ENCODE measurements around the gene TTLL3. TPM values are rescaled to one million over a fixed set of nuclear protein-coding genes. Genes with fewer than 3 reads are reported as not detected.

The TTLL3 gene
- total and polyA plus RNA-seq, 7 donors, result 2.9 to 19.0 (median 6.4) TPM

DNA sequence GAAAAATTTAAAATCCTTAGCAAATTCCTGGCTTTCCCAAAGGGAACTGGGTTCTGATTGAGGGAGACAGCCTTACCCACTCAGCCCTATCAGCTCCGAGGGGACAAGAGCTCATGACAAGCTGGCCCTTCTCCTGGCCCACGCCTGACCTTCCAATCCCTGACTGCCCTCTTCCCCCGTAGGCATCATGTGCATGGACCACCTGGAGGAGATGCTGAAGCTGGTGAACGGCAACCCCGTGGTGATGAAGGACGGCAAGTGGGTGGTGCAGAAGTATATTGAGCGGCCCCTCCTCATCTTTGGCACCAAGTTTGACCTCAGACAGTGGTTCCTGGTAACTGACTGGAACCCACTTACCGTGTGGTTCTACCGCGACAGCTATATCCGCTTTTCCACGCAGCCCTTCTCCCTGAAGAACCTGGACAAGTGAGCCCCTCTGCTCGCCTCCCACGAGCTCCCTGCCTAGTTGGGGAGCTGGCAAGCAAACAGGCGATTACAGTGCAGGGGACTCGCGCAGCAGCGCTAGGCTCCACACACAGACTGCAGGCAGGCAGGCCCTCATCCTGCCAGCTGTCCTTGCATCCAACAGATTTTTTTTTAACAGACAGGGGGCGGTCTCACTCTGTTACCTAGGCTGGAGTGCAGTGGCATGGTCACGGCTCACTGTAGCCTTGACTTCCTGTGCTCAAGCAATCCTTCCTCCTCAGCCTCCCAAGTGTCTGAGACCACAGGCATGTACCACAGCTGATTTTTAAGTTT, 16.9 kb downstream of the TTLL3 start:
- DNase-seq (no peak), ATAC-seq (peak in 2 of 4 donors; percentile 30 to 39)
- intact Hi-C loops (cut with DNase I), result no loop called here

DNA sequence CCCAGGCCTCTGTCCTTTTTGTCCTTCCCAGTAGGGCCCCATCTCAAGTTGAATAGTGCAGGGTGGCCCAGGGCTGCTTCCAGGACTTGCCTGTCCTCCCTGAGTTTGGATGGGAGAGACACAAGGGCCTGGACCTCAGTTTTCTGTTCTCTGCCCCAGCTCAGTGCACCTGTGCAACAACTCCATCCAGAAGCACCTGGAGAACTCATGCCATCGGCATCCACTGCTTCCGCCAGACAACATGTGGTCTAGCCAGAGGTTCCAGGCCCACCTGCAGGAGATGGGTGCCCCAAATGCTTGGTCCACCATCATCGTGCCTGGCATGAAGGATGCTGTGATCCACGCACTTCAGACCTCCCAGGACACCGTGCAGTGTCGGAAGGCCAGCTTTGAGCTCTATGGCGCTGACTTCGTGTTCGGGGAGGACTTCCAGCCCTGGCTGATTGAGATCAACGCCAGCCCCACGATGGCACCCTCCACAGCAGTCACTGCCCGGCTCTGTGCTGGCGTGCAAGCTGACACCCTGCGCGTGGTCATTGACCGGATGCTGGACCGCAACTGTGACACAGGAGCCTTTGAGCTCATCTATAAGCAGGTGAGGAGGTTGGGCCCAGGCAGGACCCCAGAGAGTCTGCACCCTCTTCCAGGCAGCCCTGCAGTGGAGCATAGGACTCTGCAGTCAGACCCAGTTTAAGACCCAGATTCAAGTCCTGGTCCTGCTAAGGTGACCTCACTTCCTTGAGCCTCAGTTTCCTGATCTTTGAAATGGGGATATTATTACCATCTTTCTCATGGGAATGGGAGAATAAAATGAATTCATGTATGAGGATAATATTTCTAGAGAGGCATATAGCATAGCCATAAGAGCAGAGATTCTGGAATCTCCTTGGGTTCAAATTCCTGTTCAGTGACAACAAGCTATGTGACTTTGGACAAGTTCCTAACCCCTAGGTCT, 19.0 kb downstream of the TTLL3 start:
- TF ChIP-seq, protein P1, sequence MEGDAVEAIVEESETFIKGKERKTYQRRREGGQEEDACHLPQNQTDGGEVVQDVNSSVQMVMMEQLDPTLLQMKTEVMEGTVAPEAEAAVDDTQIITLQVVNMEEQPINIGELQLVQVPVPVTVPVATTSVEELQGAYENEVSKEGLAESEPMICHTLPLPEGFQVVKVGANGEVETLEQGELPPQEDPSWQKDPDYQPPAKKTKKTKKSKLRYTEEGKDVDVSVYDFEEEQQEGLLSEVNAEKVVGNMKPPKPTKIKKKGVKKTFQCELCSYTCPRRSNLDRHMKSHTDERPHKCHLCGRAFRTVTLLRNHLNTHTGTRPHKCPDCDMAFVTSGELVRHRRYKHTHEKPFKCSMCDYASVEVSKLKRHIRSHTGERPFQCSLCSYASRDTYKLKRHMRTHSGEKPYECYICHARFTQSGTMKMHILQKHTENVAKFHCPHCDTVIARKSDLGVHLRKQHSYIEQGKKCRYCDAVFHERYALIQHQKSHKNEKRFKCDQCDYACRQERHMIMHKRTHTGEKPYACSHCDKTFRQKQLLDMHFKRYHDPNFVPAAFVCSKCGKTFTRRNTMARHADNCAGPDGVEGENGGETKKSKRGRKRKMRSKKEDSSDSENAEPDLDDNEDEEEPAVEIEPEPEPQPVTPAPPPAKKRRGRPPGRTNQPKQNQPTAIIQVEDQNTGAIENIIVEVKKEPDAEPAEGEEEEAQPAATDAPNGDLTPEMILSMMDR (IDR thresholded peaks at IDR 0.05), result no peak
- H3K27me3 ChIP-seq (ENCODE audit: insufficient read depth in 3 of 3, low read length in 2 of 3), result no peaks in the 10 kb centered on the region
- ATAC-seq, result no peak
- H3K4me3 ChIP-seq, result no peak overlapping the region
- peaks cover 0 to 38% of the 10 kb centered on the region in 2 donors for H3K36me3 ChIP-seq (ENCODE audit: insufficient read depth in 1 of 2, low read depth in 1 of 2)
- WGBS, 3 donors, result 91 to 93% (median 92%) methylated on average over 17 of the region's 17 CpGs
- H3K27ac ChIP-seq, result no peak overlapping the region
- no peaks in the 10 kb centered on the region for H3K4me1 ChIP-seq
- intact Hi-C loops (cut with DNase I), result no loop called here
- H3K9me3 ChIP-seq, result no peaks in the 10 kb centered on the region
- no peak for DNase-seq

More for the DNA sequence above, 16.9 kb downstream of the TTLL3 start:
- Histone ChIP-seq H3K9me3 (no peaks in the 10 kb centered on the region), H3K4me3 (no peak overlapping the region), H3K36me3 (ENCODE audit: insufficient read depth in 1 of 2, low read depth in 1 of 2) (peaks cover 0 to 19% of the 10 kb centered on the region in 2 donors), H3K27me3 (ENCODE audit: insufficient read depth in 3 of 3, low read length in 2 of 3) (no peaks in the 10 kb centered on the region), H3K4me1 (no peaks in the 10 kb centered on the region), H3K27ac (no peak overlapping the region)
- WGBS, 3 donors, result 72 to 79% (median 74%) methylated on average over 20 of the region's 20 CpGs
- TF ChIP-seq, protein P1 (IDR thresholded peaks at IDR 0.05), result no peak

DNA sequence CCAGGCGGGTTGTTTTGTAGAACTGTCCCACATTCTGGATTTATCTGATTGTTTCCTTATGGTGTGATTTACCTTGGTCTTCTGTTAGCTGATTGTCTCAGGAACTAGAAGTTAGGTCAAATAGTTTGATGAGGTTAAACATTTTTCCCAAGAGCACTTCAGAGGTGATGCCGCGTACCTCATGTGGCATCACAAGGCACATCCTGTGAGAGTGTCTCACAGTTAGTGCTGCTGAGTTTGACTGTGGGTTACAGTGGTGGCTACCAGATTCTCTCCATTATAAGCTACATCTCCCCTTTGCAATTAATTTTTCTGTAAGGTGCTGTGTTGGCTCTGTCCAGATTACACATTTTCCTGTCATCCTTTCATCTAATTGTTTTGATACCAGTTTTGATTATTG, 21.2 kb downstream of the TTLL3 start:
- Histone ChIP-seq H3K36me3 (ENCODE audit: insufficient read depth in 1 of 2, low read depth in 1 of 2) (peaks cover 4 to 58% of the 10 kb centered on the region in 2 donors), H3K9me3 (no peaks in the 10 kb centered on the region), H3K4me1 (no peaks in the 10 kb centered on the region), H3K27ac (no peak overlapping the region), H3K27me3 (ENCODE audit: insufficient read depth in 3 of 3, low read length in 2 of 3) (no peaks in the 10 kb centered on the region), H3K4me3 (no peak overlapping the region)
- DNase-seq (no peak), ATAC-seq (no peak)
- whole genome bisulfite sequencing, 3 donors, result 92 to 94% (median 93%) methylated on average over 3 of the region's 3 CpGs
- TF ChIP-seq, protein P1 (IDR thresholded peaks at IDR 0.05), result no peak
- intact Hi-C loops (cut with DNase I), result no loop called here

DNA sequence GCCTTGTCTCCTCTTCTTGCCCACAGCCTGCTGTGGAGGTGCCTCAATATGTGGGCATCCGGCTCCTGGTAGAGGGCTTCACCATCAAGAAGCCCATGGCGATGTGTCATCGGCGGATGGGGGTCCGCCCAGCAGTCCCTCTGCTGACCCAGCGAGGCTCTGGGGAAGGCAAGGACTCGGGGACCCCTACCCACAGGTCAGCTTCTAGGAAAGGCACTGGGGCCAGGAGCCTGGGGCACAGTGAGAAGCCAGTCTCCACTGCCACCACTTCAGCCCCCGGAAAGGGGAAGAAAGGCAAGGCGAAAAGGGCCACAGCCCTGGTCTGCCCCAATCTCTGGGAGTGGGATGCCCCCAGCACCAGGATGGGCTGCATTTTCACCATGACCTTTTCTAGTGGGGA, 23.0 kb downstream of the TTLL3 start:
- intact Hi-C loops (cut with DNase I), result no loop called here
- Histone ChIP-seq H3K4me3 (no peak overlapping the region), H3K27ac (no peak overlapping the region), H3K27me3 (ENCODE audit: insufficient read depth in 3 of 3, low read length in 2 of 3) (no peaks in the 10 kb centered on the region), H3K9me3 (no peaks in the 10 kb centered on the region), H3K4me1 (no peaks in the 10 kb centered on the region), H3K36me3 (ENCODE audit: insufficient read depth in 1 of 2, low read depth in 1 of 2) (peaks cover 4 to 73% of the 10 kb centered on the region in 2 donors)
- no peak for ATAC-seq
- 91 to 99% (median 97%) methylated on average over 9 of the region's 9 CpGs for WGBS, 3 donors
- TF ChIP-seq, protein P1 (IDR thresholded peaks at IDR 0.05), result no peak
- DNase-seq, result no peak
